CD4-positive, alpha-beta T cell treated with Interleukin-4 for 1 hour (primary cell): ENCODE results near the gene GPM6B.

Experiments
- DNase-seq, 2 donors: peaks; one replicate each; pipeline ENCODE4 v3.0.0-alpha.2; 2020 to 2022

Gene GPM6B

GRCh38 chrX:13824746-13825145, 7.9 kb upstream of the GPM6B start:
- DNase-seq, result no peak

- DNase-seq, result no peak
Measured at GRCh38 chrX:13821738-13822137, 4.8 kb upstream of the GPM6B start.

- DNase-seq, result no peak
Measured at GRCh38 chrX:13816176-13816575, 717 bp downstream of the GPM6B start.

DNA sequence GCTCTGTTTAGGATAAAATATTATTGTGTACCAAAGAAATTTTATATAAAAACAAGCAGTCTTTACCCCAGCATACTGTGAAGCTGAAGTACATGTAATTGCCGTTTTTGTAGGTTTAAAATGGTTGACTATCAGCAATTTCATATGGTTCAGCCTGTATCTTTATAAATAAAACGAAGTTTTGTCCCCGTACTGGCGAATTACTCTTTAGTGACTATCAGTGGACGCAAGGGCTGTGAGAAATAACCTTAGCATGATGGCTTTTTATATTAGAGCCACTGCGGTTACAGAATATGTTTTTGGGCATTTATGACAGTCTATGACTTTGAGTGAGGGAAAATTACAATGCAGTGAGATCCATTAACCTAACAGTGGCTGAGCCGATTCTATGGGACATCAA, 1.2 kb downstream of the GPM6B start:
- DNase-seq, result no peak

- DNase-seq, result no peak
Measured at GRCh38 chrX:13808865-13809264, 8.0 kb downstream of the GPM6B start.

DNA sequence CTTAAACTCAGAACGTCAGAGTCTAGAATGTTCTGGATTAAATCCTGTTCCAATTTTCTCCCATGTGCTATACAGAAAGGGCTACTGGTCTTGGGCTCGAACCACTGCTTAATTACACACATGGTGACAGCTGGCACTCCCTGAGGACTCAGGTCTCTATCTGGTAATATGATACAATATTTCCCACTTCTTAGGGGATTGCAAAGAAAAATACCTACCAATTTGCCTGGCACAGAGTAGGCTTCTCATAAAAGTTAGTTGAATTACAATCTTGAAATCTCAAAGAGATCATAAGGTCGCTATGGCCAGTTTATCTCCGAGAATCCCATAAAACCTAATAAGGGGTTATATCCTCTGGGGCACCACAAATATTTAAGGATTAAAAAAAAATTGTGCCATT, 8.6 kb downstream of the GPM6B start:
- DNase-seq, result no peak

GRCh38 chrX:13805241-13805640, 11.7 kb downstream of the GPM6B start:
- no peak for DNase-seq

- no peak for DNase-seq
Measured at GRCh38 chrX:13803116-13803515, 13.8 kb downstream of the GPM6B start.

- DNase-seq, result no peak
Measured at GRCh38 chrX:13798184-13798583, 18.7 kb downstream of the GPM6B start.

DNA sequence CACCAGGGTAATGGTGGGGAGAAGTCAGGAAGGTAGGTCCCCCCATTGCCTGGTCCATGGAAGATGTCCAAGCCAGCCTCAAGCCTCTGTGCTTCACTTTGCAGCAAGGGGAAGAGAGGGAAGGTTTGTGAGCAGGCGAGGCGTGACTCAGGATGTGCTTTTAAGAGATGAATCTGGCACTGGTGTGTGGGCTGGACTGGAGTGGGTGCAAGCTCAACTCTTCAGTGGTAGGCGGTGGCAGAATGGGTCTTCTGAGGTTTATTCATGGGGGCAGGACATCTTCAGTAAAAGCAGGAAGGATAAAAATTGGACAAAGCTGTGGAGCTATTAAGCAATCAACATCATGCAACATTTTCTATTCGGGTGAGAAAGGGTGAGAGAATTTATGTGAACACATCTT, 19.4 kb downstream of the GPM6B start:
- DNase-seq, result no peak

DNA sequence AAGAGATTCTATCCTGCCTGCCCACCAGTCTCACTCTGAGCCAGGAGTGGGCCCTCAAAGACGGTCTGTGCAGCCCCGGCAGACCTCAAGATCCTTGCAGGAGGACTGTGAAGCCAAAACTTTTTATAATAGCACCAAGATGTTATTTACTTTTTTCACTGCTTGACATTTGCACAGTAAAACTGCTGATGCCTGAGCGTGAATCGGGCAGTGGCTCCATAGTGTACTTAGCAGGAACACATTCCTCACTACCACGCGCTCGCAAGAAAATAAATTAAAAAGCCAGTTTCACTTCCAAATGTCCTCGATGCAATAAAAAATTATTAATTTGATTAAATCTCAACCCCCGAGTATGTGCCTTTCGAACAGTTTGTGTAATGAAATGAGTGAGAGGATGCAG, 22.5 kb downstream of the GPM6B start:
- DNase-seq, result no peak

DNA sequence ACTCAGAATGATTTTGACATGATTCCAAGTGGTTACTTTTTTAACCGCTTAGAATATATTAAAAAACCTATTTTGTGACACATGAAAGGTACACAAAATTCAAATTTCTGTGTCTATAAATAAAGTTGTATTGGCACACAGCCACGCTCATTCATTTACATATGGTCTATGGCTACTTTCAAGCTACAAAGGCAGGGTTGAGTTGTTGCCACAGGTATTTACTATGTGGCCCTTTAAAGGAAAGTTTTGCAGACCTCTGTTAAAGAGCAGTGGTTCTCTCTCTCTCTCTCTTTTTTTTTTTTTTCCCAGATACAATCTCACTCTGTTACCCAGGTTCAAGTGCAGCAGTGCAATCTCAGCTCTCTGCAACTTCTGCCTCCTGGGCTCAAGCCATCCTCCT, 23.0 kb downstream of the GPM6B start:
- DNase-seq, result no peak

- no peak for DNase-seq
Measured at GRCh38 chrX:13791559-13791958, 25.3 kb downstream of the GPM6B start.

GRCh38 chrX:13791145-13791544, 25.7 kb downstream of the GPM6B start:
- no peak for DNase-seq

- DNase-seq, result no peak
Measured at GRCh38 chrX:13790206-13791131, 26.4 kb downstream of the GPM6B start.

DNA sequence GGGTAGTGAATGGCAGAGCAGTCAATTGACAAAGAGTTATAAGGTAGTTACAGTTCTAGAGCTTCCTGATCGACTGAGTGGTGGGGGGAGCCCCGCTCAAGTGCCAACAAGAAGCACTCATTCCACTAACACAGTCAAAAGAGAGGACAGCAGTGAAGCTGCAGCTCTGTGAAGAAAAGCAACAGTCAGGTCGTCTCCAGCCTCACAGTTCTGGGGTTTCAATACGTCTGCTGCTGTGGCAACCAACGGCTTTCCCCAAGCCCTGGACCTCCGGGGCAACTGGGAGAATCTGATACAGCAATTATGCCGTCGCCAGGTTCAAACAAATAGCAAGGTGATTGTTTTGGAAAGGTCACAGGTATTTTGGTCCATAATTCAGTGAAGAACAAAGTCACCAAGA, 30.8 kb downstream of the GPM6B start:
- DNase-seq, result no peak

DNA sequence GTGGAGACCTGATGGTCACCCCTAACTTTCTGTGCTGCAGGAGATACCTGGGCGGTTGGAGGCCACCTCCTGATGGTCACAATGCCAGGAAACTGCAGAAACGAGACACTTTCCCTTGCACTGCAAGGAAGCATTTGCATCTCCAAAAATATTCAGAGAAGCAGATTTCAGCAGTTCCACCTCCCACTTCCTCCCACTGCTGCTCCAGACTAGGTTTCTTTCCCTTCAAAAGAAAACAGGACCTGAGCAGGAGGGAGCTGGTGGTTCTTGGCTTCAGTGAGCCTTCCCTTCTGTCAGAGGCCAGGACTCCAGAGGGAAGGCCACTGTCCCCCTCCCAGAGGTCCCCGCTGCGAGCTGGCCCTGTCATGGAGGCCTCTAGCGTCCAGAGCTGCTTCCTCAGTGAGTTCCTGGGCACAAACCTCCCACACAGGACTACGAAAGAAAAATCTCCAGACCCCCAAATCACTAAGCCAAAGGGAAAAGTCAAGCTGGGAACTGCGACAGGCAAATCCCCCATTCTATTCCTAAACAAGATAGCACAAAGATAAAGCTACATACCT, 35.9 kb downstream of the GPM6B start:
- DNase-seq, result no peak

DNA sequence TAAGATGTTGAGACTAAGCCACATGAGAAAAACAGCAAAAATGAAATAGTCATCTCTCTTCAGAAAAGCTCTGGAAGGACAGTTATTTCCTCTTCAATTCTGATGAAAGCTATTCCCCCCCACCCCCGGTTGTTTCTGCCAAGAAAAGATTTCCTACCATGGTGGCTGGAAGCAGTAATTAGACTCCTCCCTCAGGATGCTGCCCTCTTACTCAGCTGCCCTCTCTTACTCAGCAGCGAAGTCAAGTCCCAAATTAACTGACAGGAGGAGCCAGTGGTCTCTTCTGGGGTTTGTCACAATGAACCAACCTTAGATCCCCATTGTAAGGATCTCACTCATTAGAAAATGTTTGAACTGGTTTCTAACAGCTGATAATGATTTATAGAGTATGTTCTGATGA, 38.0 kb downstream of the GPM6B start:
- no peak for DNase-seq

- no peak for DNase-seq
Measured at GRCh38 chrX:13776387-13776786, 40.5 kb downstream of the GPM6B start.

DNA sequence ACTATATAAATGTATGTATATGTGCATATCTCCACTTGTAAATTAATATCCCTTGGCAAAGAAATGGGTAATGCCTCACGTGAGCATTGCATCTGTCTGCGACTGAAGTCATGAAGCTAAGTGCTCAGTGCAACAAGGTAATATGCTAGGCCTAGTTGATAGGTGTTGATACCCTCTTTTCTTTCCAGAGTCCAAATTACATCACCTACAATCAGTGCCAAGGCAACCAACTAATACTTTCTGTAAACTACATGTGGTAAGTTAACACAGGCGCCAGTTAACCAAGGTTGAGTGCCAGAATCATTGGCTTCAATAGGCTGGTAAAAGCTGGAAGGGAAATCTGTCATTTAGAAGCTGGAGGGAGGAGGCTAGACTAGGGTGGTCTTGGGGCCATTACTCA, 41.1 kb downstream of the GPM6B start:
- no peak for DNase-seq

- DNase-seq, result no peak
Measured at GRCh38 chrX:13774696-13775095, 42.2 kb downstream of the GPM6B start.

GRCh38 chrX:13770013-13770535, 46.8 kb downstream of the GPM6B start:
- no peak for DNase-seq

- no peak for DNase-seq
Measured at GRCh38 chrX:13768939-13769338, 48.0 kb downstream of the GPM6B start.

DNA sequence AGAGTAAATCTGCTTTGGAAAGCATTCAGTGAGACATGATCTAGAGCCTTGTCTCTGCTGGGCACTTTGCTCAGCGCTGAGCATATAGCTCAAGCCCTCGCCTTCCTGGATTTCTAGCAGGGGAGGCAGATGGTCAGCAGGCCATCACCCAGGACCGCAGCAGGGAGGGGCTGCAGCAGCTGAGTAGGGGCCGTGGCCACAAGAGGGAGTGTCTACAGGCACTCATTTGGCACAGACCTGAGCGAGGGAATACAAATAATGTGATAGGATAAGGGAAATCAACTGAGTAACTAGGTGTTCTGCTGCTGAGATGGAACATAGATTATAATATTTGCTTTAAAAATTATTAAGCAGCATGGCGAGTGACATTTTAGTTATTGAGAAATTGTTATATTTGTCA, 52.1 kb downstream of the GPM6B start:
- DNase-seq, result no peak

GRCh38 chrX:13764281-13764680, 52.6 kb downstream of the GPM6B start:
- no peak for DNase-seq
